HepG2 (cell line): ENCODE data around the gene HERC6. TPM values are rescaled to one million over a fixed set of nuclear protein-coding genes. Genes with fewer than 3 reads are reported as not detected.

Experiments used
- HINFP ChIP-seq: sonication (generic); formaldehyde crosslinking; IDR thresholded peaks from 2 replicates; pipeline ENCODE4 v1.4.0; 2020; ENCODE audit warnings: low read depth, mild to moderate bottlenecking, missing genetic modification reagents
- HNRNPL ChIP-seq: fragments of 200-400 bp; formaldehyde crosslinking; IDR thresholded peaks from 2 replicates; pipeline ENCODE4 v1.6.1; 2017; ENCODE audit warnings: mild to moderate bottlenecking, low read depth, low read length
- JARID2 ChIP-seq: sonication (generic); formaldehyde crosslinking; IDR thresholded peaks from 2 replicates; pipeline ENCODE4 v1.8.1; 2023; ENCODE audit warnings: missing genetic modification reagents, inconsistent platforms; ENCODE audit not compliant: insufficient replicate concordance
- KAT7 ChIP-seq: IDR thresholded peaks from 2 replicates; pipeline ENCODE4 v1.6.1; 2018; ENCODE audit warnings: borderline replicate concordance, missing compliant biosample characterization
- KDM6A ChIP-seq: IDR thresholded peaks from 2 replicates; pipeline ENCODE4 v1.6.1; 2016; ENCODE audit warnings: low read depth
- MED1 ChIP-seq: sonication (generic); formaldehyde crosslinking; IDR thresholded peaks from 2 replicates; pipeline ENCODE4 v1.4.0; 2020; ENCODE audit warnings: missing genetic modification reagents
- MIER2 ChIP-seq: IDR thresholded peaks from 2 replicates; pipeline ENCODE4 v1.6.1; 2016; ENCODE audit warnings: missing biosample characterization, missing genetic modification reagents
- PHF20 ChIP-seq: sonication (generic); formaldehyde crosslinking; IDR thresholded peaks from 2 replicates; pipeline ENCODE4 v1.5.0; 2020; ENCODE audit warnings: mild to moderate bottlenecking, missing genetic modification reagents
- SP1 ChIP-seq, 2 experiments: fragments of 450-650 bp in 1 of 2; sonication (generic) in 1 of 2; formaldehyde crosslinking in 1 of 2; IDR thresholded peaks; 2 replicates each; pipeline versions ENCODE4 v1.4.0 to v1.6.1; 2016 to 2020; ENCODE audit warnings: missing genetic modification reagents in 1 of 2
- TFAP4 ChIP-seq: sonication (generic); IDR thresholded peaks from 2 replicates; pipeline ENCODE4 v1.6.1; 2016; ENCODE audit warnings: low read depth, borderline replicate concordance
- ZNF350 ChIP-seq: sonication (generic); formaldehyde crosslinking; IDR thresholded peaks from 2 replicates; pipeline ENCODE4 v1.4.0; 2020; ENCODE audit warnings: mild to moderate bottlenecking, low read depth, missing genetic modification reagents, borderline replicate concordance
- ZNF367 ChIP-seq: sonication (generic); formaldehyde crosslinking; IDR thresholded peaks from 2 replicates; pipeline ENCODE4 v1.4.0; 2020; ENCODE audit warnings: missing genetic modification reagents, borderline replicate concordance
- ZNF615 ChIP-seq: sonication (generic); formaldehyde crosslinking; IDR thresholded peaks from 2 replicates; pipeline ENCODE4 v1.5.0; 2020; ENCODE audit warnings: mild to moderate bottlenecking, missing genetic modification reagents, borderline replicate concordance
- ZNF747 ChIP-seq: sonication (generic); formaldehyde crosslinking; IDR thresholded peaks from 2 replicates; pipeline ENCODE4 v1.8.1; 2023; ENCODE audit warnings: missing genetic modification reagents, mild to moderate bottlenecking, borderline replicate concordance
- ZNF816 ChIP-seq: sonication (generic); formaldehyde crosslinking; IDR thresholded peaks from 2 replicates; pipeline ENCODE4 v1.8.0; 2022; ENCODE audit warnings: missing genetic modification reagents, mild to moderate bottlenecking, borderline replicate concordance
- ZSCAN9 ChIP-seq: IDR thresholded peaks from 2 replicates; pipeline ENCODE4 v1.6.1; 2016; ENCODE audit warnings: borderline replicate concordance
- polyA plus RNA-seq, 8 experiments: library from polyadenylated mRNA; depleted of rRNA in 3 of 8; stranded (reverse) in 7 of 8; unstranded in 1 of 8; fragments of >200 nt; fragmentation: Illumina TruSeq in 4 of 8; extraction: Trizol in 4 of 8; gene quantifications; 2 replicates each; pipeline versions ENCODE4 v1.2.1 to v1.2.3, GENCODE V29; 2011 to 2016; ENCODE audit warnings: low read depth in 4 of 8, missing spikeins in 1 of 8, mixed read lengths in 1 of 8; ENCODE audit not compliant: insufficient read depth in 1 of 8
- total RNA-seq, 5 experiments: library from RNA; depleted of rRNA; stranded (reverse); fragments of >200 nt; fragmentation: Illumina TruSeq; extraction: Trizol; gene quantifications; 2 replicates each; pipeline ENCODE4 v1.2.3, GENCODE V29; 2016; ENCODE audit warnings: low read depth in 1 of 5
- TF ChIP-seq, protein P1 (sequence below): sonication (generic); formaldehyde crosslinking; IDR thresholded peaks from 2 replicates; pipeline ENCODE4 v1.4.0; 2020; ENCODE audit warnings: mild to moderate bottlenecking, missing genetic modification reagents
- TF ChIP-seq, protein P2 (sequence below): sonication (generic); formaldehyde crosslinking; IDR thresholded peaks from 2 replicates; pipeline ENCODE4 v1.5.1; 2020; ENCODE audit warnings: mild to moderate bottlenecking, moderate library complexity, missing genetic modification reagents
- TF ChIP-seq, protein P3 (sequence below): sonication (generic); formaldehyde crosslinking; IDR thresholded peaks from 2 replicates; pipeline ENCODE4 v1.4.0; 2020; ENCODE audit warnings: mild to moderate bottlenecking, missing genetic modification reagents

The HERC6 gene
- total and polyA plus RNA-seq, 2 of the 13 experiments (the other 11 are each of a cell fraction or from before 2014, with no cell fraction given) = 0.50 to 2.0 TPM

GRCh38 chr4:88378691-88379559, at the start of gene HERC6 (continued):
- no peak for TF ChIP-seq ZSCAN9
- TF ChIP-seq KDM6A (CRISPR knock-in tag) = no peak
- TF ChIP-seq, protein P1, sequence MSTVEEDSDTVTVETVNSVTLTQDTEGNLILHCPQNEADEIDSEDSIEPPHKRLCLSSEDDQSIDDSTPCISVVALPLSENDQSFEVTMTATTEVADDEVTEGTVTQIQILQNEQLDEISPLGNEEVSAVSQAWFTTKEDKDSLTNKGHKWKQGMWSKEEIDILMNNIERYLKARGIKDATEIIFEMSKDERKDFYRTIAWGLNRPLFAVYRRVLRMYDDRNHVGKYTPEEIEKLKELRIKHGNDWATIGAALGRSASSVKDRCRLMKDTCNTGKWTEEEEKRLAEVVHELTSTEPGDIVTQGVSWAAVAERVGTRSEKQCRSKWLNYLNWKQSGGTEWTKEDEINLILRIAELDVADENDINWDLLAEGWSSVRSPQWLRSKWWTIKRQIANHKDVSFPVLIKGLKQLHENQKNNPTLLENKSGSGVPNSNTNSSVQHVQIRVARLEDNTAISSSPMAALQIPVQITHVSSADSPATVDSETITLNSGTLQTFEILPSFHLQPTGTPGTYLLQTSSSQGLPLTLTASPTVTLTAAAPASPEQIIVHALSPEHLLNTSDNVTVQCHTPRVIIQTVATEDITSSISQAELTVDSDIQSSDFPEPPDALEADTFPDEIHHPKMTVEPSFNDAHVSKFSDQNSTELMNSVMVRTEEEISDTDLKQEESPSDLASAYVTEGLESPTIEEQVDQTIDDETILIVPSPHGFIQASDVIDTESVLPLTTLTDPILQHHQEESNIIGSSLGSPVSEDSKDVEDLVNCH (CRISPR knock-in tag) = no peak
- no peak for TF ChIP-seq HINFP
- TF ChIP-seq KAT7 = peak; percentile 59; the same call in 1 of the 2 replicates
- TF ChIP-seq, protein P2, sequence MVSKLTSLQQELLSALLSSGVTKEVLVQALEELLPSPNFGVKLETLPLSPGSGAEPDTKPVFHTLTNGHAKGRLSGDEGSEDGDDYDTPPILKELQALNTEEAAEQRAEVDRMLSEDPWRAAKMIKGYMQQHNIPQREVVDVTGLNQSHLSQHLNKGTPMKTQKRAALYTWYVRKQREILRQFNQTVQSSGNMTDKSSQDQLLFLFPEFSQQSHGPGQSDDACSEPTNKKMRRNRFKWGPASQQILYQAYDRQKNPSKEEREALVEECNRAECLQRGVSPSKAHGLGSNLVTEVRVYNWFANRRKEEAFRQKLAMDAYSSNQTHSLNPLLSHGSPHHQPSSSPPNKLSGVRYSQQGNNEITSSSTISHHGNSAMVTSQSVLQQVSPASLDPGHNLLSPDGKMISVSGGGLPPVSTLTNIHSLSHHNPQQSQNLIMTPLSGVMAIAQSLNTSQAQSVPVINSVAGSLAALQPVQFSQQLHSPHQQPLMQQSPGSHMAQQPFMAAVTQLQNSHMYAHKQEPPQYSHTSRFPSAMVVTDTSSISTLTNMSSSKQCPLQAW (CRISPR knock-in tag) = no peak; the same call in 1 of the 2 replicates
- no peak for TF ChIP-seq JARID2 (CRISPR knock-in tag)
- TF ChIP-seq TFAP4 = peak; percentile 72; the same call in 1 of the 2 replicates
- TF ChIP-seq MED1 (CRISPR knock-in tag) = peak; percentile 24; the same call in 1 of the 2 replicates
- TF ChIP-seq, protein P3, sequence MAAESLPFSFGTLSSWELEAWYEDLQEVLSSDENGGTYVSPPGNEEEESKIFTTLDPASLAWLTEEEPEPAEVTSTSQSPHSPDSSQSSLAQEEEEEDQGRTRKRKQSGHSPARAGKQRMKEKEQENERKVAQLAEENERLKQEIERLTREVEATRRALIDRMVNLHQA (CRISPR knock-in tag) = no peak
- TF ChIP-seq SP1 (IDR thresholded peaks at IDR 0.05) = no peak
- no peak for TF ChIP-seq SP1 (CRISPR knock-in tag; IDR thresholded peaks at IDR 0.05)
- TF ChIP-seq PHF20 (CRISPR knock-in tag) = 0 out of 2 replicates have a peak, but pooled peaks have one; percentile 60
- TF ChIP-seq ZNF367 (CRISPR knock-in tag) = no peak
- TF ChIP-seq ZNF816 (CRISPR knock-in tag) = no peak
- no peak for TF ChIP-seq MIER2 (CRISPR knock-in tag)
- no peak; the same call in 1 of the 2 replicates for TF ChIP-seq ZNF350 (CRISPR knock-in tag)
- TF ChIP-seq ZNF615 (CRISPR knock-in tag) = no peak
- no peak for TF ChIP-seq ZNF747 (CRISPR knock-in tag)
- no peak for TF ChIP-seq HNRNPL
